C4-2B (cell line): ENCODE measurements around the gene CACNA2D3.
"Not testable (repeated sequence)": the region's sequence is repeated elsewhere in the genome, so short reads cannot be mapped to it uniquely, and the experiment has no call there.

Source experiments
- H3K27ac ChIP-seq: fragments of 450-650 bp; 2 replicates; pipeline ENCODE4 v1.5.1; 2017
- ZFX ChIP-seq: fragments of 450-650 bp; IDR thresholded peaks from 2 replicates; pipeline ENCODE4 v1.6.1; 2017
- TF ChIP-seq, protein P1 (sequence below): fragments of 450-650 bp; conservative IDR thresholded peaks from 2 replicates; pipeline ENCODE4 v1.5.1; 2017; ENCODE audit warnings: mild to moderate bottlenecking

The CACNA2D3 gene

DNA sequence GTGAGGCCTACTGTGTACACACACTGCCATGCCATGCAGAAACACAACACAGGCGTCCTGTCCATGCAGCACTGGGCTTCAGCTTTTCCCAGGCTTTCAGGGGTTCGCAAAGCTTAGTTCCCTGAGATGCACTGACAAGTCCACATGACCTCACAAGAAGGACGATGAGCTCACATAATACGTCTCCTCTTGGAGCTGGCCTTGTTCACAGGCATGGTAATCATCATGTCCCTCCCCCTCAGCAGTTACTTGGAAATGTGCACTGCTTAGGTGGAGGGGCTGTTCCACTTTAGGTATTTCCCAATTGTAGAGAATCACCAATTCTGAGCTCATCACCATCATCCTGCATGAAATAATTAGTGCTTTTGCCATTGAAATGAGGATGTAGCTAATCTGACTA lies 496.7 kb downstream of the CACNA2D3 start:
- H3K27ac ChIP-seq, result no peak overlapping the region
- TF ChIP-seq ZFX, result no peak
- TF ChIP-seq, protein P1, sequence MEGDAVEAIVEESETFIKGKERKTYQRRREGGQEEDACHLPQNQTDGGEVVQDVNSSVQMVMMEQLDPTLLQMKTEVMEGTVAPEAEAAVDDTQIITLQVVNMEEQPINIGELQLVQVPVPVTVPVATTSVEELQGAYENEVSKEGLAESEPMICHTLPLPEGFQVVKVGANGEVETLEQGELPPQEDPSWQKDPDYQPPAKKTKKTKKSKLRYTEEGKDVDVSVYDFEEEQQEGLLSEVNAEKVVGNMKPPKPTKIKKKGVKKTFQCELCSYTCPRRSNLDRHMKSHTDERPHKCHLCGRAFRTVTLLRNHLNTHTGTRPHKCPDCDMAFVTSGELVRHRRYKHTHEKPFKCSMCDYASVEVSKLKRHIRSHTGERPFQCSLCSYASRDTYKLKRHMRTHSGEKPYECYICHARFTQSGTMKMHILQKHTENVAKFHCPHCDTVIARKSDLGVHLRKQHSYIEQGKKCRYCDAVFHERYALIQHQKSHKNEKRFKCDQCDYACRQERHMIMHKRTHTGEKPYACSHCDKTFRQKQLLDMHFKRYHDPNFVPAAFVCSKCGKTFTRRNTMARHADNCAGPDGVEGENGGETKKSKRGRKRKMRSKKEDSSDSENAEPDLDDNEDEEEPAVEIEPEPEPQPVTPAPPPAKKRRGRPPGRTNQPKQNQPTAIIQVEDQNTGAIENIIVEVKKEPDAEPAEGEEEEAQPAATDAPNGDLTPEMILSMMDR, result no peak

GRCh38 chr3:54619531-54619930 lies 497.2 kb downstream of the CACNA2D3 start:
- TF ChIP-seq, protein P1, result no peak
- no peak for TF ChIP-seq ZFX

DNA sequence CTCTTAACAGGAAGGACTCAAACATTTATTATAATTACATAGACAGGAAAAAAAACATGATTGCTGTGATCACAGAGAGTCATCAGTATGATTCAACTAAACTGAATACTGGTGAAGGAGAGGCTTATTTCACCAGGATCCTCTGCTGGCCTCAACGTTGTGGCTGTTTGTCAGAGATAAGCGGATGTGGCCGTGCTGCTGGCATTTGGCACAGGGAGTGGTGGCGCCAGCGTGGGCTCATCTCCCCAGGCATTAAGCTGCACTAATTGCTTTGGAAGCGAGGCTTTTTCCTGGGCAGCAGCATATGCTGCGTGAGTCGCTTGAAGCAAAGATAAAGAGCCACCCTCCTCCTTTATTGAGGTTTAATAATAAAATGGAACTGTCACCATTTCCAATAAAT lies 498.8 kb downstream of the CACNA2D3 start:
- H3K27ac ChIP-seq, result no peak overlapping the region
- TF ChIP-seq, protein P1, result no peak
- TF ChIP-seq ZFX, result no peak

More at GRCh38 chr3:54619531-54619930, 497.2 kb downstream of the CACNA2D3 start:
- no peak overlapping the region for H3K27ac ChIP-seq

- no peak for TF ChIP-seq ZFX
- TF ChIP-seq, protein P1, result no peak
- H3K27ac ChIP-seq, result no peak overlapping the region
Observed at GRCh38 chr3:54622678-54623077, 500.3 kb downstream of the CACNA2D3 start.

DNA sequence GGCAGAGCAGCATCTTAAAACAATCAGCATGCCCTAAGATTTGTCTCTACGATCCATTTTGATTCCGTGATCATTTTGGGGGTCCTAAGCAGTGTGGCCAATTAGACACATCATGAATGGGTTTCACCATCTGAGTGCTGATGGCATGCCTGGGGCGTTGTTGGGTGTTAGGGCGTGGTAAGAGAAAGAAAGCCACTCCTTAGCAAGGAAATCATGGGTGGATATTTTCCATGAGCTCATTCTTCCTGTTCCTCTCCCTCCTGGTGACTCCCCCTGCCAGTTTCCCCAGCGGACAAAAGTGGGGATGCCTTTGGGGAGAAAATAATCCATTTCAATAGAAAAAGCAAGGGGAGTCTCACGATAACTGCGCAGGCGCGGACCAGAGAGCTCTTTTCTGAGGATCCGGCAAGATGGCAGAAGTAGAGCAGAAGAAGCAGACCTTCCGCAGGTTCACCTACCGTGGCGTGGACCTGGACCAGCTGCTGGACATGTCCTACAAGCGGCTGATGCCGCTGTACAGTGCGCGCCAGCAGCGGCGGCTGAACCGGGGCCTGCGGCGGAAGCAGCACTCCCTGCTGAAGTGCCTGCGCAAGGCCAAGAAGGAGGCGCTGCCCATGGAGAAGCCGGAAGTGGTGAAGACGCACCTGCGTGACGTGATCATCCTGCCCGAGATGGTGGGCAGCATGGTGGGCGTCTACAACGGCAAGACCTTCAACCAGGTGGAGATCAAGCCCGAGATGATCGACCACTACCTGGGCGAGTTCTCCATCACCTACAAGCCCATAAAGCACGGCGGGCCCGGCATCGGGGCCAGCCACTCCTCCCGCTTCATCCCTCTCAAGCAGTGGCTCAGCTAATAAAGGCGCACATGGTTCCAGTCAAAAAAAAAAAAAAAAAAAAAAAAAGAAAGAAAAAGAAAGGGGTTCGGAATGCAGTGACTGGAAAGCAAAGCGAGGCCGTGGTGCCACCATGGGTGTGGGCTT lies 503.7 kb downstream of the CACNA2D3 start:
- no peak overlapping the region for H3K27ac ChIP-seq

DNA sequence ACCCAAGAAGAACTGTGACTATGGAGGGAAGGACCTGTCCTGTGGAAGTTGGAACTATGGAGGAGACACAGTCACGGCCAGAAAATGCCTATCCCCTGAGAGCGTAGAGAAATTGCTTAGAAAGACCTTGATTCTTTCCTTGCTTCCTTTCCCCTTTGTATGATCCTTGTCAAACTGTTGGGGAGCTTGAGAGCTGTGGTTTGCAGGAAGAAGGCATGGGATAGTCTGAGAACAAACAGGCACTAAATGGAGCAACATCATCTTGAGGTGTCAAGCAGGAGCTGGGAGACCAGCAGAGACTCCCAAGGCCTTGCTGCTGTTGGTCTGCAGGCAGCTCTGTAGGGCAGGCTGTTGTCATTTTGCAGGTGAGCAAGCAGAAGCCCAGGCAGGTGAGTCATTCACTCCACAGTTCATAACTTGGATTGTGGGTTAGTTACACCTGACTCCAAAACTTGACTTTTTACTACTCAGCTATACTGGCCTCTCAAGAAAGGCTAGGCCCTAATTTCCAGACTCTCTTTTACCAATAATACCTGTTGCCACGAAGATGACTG lies 506.6 kb downstream of the CACNA2D3 start:
- no peak overlapping the region for H3K27ac ChIP-seq
- TF ChIP-seq ZFX, result no peak
- TF ChIP-seq, protein P1, result no peak

More for the DNA sequence above, 503.7 kb downstream of the CACNA2D3 start:
- no peak for TF ChIP-seq ZFX
- TF ChIP-seq, protein P1, result no peak

DNA sequence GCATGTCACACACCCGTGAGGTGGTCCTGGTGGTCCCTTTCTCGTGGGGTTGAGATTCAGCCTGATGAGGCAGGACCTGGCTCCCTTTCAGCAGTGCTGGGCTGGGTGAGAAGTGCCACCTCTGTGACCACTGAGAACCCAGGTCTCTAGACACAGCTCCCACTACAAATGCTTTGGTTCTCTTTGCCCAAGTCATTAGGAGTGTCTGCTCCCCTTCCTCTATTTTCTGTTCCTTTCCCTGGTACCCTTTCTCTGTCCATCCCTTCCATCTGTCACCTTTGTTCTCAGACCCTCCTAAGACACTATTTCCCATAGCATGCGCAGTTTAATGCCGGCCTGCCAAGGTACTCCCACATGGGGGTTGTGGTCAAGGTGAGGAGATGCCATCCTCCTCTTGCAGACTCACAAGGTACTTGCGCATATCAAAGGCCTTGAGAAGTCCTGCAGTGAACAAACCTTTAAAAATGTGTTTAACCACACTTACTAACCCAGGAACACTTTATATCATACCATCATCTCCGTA lies 507.8 kb downstream of the CACNA2D3 start:
- H3K27ac ChIP-seq, result no peak overlapping the region
- no peak for TF ChIP-seq ZFX
- TF ChIP-seq, protein P1, result no peak

DNA sequence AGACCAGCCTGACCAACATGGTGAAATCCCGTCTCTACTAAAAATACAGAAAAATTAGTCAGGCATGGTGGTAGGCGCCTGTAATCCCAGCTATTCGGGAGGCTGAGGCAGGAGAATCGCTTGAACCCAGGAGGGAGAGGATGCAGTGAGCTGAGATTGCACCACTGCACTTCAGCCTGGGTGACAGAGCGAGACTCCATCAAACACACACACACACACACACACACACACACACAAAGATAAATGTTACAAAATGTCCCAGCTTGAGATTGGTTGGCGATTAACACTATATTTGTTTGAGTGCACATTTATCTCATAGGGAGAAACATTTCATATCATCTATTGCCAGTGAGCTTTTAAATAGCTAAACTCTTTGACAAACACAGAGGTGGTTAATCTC lies 508.6 kb downstream of the CACNA2D3 start:
- not testable (repeated sequence) for H3K27ac ChIP-seq
